ENCODE measurements around the gene VTI1A.

The VTI1A gene

DNA sequence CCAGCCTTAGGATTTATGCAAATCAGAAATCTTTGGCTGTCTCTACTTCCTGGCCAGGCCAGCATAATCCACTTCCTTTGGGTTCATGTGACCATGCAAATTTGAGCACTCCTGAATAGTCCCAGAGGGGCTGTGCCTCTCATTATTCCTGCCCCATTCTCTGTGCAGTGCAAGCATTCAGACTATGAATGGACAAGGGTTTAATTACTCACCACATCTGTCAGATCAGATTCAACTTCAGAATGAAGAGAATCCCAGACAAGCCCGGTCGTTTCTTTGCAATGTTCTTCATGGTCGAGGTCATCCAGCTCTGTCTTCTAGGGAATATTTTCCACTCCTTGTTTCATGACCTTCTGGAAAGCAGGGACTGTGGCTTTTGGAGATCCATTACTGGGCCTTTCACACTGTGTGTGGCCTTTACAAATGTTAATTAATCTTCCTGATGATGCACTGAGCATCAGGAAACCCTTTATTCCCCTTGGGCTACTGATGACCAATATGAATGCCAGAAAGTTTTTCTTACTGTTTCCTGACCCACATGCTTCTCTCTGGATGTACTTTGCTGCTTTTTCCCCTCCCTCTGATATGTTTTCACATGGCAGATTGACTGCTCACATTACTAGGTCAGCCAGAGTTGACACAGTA is 285.4 kb downstream of the VTI1A start:
- Histone ChIP-seq H3K27me3 (ENCODE audit: control insufficient read depth, insufficient read depth, low read length) (no peaks in the 10 kb centered on the region), H3K36me3 (ENCODE audit: control insufficient read depth, insufficient read depth, low read length) (no peaks in the 10 kb centered on the region), H3K4me2 (ENCODE audit: low read length) (no peak overlapping the region), H3K79me2 (no peaks in the 10 kb centered on the region), H3K9ac (no peak overlapping the region), H3K9me3 (ENCODE audit: control insufficient read depth, low read length) (no peaks in the 10 kb centered on the region), H3K27ac (no peak overlapping the region), H3K4me1 (no peaks in the 10 kb centered on the region), H2AFZ (no peak overlapping the region), H3K4me3 (ENCODE audit: low read depth, low read length) (no peak overlapping the region)
- no peak for TF ChIP-seq CTCF (IDR thresholded peaks at IDR 0.05)

DNA sequence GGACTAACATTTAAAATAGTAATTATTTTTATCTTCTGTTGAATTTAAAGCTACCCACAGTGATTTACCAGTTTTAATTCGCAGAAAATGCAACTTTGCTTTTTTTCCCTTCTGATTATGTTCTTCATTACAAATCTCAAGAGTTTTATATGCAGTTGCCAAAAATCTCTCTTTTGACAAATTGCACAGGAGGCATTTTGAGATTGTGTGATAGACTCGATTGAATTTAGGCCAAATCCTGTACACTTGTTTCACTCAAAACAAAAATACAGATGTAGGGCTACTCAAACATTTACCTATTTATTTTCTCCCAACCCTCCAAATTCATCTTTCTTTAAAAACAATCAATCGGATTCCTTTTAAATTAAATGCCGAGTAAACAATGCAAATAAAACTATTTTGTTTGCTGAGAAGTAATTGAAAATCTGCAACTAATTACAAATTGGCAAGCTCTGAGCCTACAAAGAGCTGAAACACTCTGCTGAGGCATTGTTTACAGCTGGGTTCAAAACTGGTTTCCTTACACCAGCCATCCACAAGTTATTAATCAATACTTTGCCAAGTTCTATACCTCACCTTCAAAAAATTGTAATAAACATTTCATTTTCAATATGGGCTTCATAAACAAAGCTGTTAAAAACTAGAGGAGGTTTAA is 288.2 kb downstream of the VTI1A start:
- Histone ChIP-seq H3K9me3 (ENCODE audit: control insufficient read depth, low read length) (no peaks in the 10 kb centered on the region), H3K4me1 (no peaks in the 10 kb centered on the region), H3K79me2 (no peaks in the 10 kb centered on the region), H3K27me3 (ENCODE audit: control insufficient read depth, insufficient read depth, low read length) (no peaks in the 10 kb centered on the region), H3K9ac (no peak overlapping the region), H3K4me2 (ENCODE audit: low read length) (peak overlapping the region; percentile 4), H3K4me3 (ENCODE audit: low read depth, low read length) (no peak overlapping the region), H3K36me3 (ENCODE audit: control insufficient read depth, insufficient read depth, low read length) (no peaks in the 10 kb centered on the region), H2AFZ (no peak overlapping the region), H3K27ac (no peak overlapping the region)
- TF ChIP-seq CTCF (IDR thresholded peaks at IDR 0.05) = no peak

DNA sequence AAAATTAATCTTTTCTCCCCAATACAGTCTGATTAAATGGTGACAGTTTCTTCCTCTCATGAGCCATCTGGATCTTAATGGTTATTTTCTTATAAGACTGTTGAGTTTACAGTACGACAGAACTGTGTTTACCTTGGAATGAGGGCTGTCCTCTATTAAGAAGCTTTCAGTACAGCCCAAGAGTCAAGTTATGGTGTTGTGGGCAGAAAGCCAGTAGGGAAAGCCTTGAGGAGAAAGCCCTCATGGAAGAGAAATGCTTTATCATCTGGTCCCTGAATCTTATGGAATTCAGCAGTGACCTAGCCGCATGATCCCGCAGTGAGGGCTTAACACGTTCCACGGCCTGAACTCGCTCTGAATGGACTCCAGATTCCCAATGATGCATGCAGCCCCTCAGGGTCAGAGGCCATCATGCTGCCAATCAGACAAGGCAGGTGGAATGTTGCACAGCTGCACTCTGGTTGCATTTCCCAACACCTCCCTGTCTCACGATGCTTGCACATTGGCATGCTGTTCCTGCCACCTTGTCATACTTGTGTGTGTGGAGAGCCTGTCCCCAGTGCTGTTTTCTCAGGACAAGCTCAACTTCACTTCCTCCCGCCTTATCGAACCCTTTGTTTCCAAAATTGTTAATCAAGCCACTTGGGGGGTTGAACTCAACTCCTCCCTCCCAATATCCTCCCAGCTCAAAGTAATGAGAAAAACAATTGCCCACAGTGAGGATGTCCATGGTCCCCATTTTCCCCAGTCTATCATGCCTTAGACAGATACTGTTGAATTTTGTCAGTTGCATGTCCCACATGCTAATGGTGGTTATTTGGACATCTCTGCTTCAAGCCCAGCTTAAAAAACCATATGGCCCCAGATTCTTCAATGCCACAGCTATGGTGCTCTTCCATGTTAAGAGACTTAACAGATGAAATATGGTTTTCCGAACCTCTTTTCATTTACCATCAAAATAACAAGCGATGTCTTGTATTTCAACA is 291.9 kb downstream of the VTI1A start:
- no peaks in the 10 kb centered on the region for H3K27me3 ChIP-seq (ENCODE audit: control insufficient read depth, insufficient read depth, low read length)
- no peak overlapping the region for H3K27ac ChIP-seq
- H2AFZ ChIP-seq = no peak overlapping the region
- peaks cover 4% of the 10 kb centered on the region for H3K4me1 ChIP-seq
- H3K9me3 ChIP-seq (ENCODE audit: control insufficient read depth, low read length) = no peaks in the 10 kb centered on the region
- no peaks in the 10 kb centered on the region for H3K36me3 ChIP-seq (ENCODE audit: control insufficient read depth, insufficient read depth, low read length)
- no peaks in the 10 kb centered on the region for H3K79me2 ChIP-seq
- no peak overlapping the region for H3K4me3 ChIP-seq (ENCODE audit: low read depth, low read length)
- no peak for TF ChIP-seq CTCF (IDR thresholded peaks at IDR 0.05)
- H3K9ac ChIP-seq = no peak overlapping the region
- H3K4me2 ChIP-seq (ENCODE audit: low read length) = no peak overlapping the region

GRCh38 chr10:112739592-112740353 is 292.8 kb downstream of the VTI1A start:
- no peak overlapping the region for H3K4me2 ChIP-seq (ENCODE audit: low read length)
- H2AFZ ChIP-seq = no peak overlapping the region
- peaks cover 4% of the 10 kb centered on the region for H3K4me1 ChIP-seq
- H3K4me3 ChIP-seq (ENCODE audit: low read depth, low read length) = no peak overlapping the region
- H3K36me3 ChIP-seq (ENCODE audit: control insufficient read depth, insufficient read depth, low read length) = no peaks in the 10 kb centered on the region
- H3K27me3 ChIP-seq (ENCODE audit: control insufficient read depth, insufficient read depth, low read length) = no peaks in the 10 kb centered on the region
- H3K27ac ChIP-seq = no peak overlapping the region
- TF ChIP-seq CTCF (IDR thresholded peaks at IDR 0.05) = no peak
- no peaks in the 10 kb centered on the region for H3K79me2 ChIP-seq
- H3K9ac ChIP-seq = no peak overlapping the region
- no peaks in the 10 kb centered on the region for H3K9me3 ChIP-seq (ENCODE audit: control insufficient read depth, low read length)
